Prostate gland (tissue), 2 donors: ENCODE measurements around the gene HPX.

ENCODE experiments used
- CTCF ChIP-seq, 4 experiments: fragments of 200-600 bp in 2 of 4; fragments of 450-650 bp in 2 of 4; sonication (generic) in 2 of 4; IDR thresholded peaks; 1 replicate in 3 of 4; 2 replicates in 1 of 4; pipeline ENCODE4 v1.5.1; 2016 to 2019; ENCODE audit warnings: antibody characterized with exemption in 4 of 4, mild to moderate bottlenecking in 2 of 4, moderate library complexity in 2 of 4
- POLR2A ChIP-seq: fragments of 450-650 bp; IDR thresholded peaks from one replicate; pipeline ENCODE4 v1.6.1; 2016; ENCODE audit warnings: antibody characterized with exemption, mild to moderate bottlenecking
- POLR2AphosphoS5 ChIP-seq: sonication (generic); formaldehyde crosslinking; IDR thresholded peaks from one replicate; pipeline ENCODE4 v1.6.1; 2017; ENCODE audit warnings: antibody characterized with exemption

GRCh38 chr11:6438979-6439571, 1.7 kb downstream of the HPX start:
- TF ChIP-seq CTCF (IDR thresholded peaks at IDR 0.05), result peak; percentile 14 to 68 (median 61)
- peak; percentile 49 for TF ChIP-seq POLR2AphosphoS5
- TF ChIP-seq POLR2A, result no peak
